ENCODE results near the gene FBXO42. TPM values are rescaled to one million over a fixed set of nuclear protein-coding genes. Genes with fewer than 3 reads are reported as not detected.

Gene FBXO42
- total and polyA plus RNA-seq, 9 of the 15 experiments (the other 6 are each of a cell fraction or from before 2014, with no cell fraction given), result 7.2 to 24.8 (median 17.4) TPM

DNA sequence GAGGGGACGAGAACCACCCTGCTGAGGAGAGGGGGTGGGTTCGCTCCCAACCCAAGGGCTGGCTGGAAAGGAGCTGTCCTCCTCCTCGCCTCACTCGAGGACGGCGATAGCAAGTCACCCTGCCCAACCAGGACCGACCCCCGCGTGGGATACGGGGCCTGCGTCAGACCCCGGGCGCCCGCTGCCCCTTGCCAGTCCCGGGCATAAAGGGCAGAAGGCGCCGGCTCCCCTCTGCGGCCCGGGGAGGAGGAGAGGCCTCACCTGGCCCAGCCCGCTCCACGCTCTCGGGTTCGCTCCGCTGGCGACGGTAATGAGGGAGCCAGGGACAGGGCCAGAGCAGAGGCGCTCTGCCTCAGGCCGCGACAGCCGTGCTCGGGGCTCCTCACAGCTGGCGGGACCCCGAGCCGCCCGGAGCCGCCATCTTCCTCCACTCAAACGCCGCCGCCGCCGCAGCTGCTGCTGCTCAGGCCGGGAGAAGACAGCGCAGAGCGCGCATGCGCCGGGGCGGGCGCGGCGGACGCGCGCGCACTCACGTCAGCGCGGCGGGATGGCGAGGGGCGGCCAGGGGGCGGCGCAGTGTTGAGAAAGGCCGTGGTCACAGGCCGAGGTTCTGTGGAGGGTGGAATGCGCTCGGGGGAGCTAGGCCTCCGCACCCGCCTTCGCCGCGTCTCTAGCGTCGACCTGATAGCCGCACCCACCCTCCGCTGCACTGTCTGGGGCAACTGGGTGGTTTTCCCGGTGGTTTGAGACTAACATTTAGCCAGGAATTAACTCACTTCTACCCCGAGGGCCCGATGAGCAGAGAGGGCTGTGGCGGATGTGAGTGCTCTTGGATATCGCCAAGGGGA lies at the start of gene FBXO42 (continued):
- TF ChIP-seq, protein P1, sequence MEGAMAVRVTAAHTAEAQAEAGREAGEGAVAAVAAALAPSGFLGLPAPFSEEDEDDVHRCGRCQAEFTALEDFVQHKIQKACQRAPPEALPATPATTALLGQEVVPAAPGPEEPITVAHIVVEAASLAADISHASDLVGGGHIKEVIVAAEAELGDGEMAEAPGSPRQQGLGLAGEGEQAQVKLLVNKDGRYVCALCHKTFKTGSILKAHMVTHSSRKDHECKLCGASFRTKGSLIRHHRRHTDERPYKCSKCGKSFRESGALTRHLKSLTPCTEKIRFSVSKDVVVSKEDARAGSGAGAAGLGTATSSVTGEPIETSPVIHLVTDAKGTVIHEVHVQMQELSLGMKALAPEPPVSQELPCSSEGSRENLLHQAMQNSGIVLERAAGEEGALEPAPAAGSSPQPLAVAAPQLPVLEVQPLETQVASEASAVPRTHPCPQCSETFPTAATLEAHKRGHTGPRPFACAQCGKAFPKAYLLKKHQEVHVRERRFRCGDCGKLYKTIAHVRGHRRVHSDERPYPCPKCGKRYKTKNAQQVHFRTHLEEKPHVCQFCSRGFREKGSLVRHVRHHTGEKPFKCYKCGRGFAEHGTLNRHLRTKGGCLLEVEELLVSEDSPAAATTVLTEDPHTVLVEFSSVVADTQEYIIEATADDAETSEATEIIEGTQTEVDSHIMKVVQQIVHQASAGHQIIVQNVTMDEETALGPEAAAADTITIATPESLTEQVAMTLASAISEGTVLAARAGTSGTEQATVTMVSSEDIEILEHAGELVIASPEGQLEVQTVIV (CRISPR knock-in tag; IDR thresholded peaks at IDR 0.05; ENCODE audit: borderline replicate concordance), result no peak; the same call in 1 of the 2 replicates
- TF ChIP-seq BRD4 (IDR thresholded peaks at IDR 0.05) (no peak), POLR3G (IDR thresholded peaks at IDR 0.05; ENCODE audit: extremely low read depth, insufficient read length, insufficient replicate concordance) (no peak), ATF7 (IDR thresholded peaks at IDR 0.05) (peak; percentile 94), PTTG1 (tag; IDR thresholded peaks at IDR 0.05; ENCODE audit: low read depth) (no peak), RFX7 (CRISPR knock-in tag; IDR thresholded peaks at IDR 0.05) (no peak), NR4A1 (CRISPR knock-in tag; IDR thresholded peaks at IDR 0.05) (no peak), NR4A1 (tag; IDR thresholded peaks at IDR 0.05) (peak; percentile 73; the same call in 1 of the 2 replicates), GATA2 (CRISPR knock-in tag; IDR thresholded peaks at IDR 0.05) (no peak)
- TF ChIP-seq, protein P2, sequence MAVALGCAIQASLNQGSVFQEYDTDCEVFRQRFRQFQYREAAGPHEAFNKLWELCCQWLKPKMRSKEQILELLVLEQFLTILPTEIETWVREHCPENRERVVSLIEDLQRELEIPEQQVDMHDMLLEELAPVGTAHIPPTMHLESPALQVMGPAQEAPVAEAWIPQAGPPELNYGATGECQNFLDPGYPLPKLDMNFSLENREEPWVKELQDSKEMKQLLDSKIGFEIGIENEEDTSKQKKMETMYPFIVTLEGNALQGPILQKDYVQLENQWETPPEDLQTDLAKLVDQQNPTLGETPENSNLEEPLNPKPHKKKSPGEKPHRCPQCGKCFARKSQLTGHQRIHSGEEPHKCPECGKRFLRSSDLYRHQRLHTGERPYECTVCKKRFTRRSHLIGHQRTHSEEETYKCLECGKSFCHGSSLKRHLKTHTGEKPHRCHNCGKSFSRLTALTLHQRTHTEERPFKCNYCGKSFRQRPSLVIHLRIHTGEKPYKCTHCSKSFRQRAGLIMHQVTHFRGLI (CRISPR knock-in tag; IDR thresholded peaks at IDR 0.05), result no peak
- TF ChIP-seq, protein P3, sequence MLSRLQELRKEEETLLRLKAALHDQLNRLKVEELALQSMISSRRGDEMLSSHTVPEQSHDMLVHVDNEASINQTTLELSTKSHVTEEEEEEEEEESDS (CRISPR knock-in tag; IDR thresholded peaks at IDR 0.05), result no peak
- TF ChIP-seq, protein P4, sequence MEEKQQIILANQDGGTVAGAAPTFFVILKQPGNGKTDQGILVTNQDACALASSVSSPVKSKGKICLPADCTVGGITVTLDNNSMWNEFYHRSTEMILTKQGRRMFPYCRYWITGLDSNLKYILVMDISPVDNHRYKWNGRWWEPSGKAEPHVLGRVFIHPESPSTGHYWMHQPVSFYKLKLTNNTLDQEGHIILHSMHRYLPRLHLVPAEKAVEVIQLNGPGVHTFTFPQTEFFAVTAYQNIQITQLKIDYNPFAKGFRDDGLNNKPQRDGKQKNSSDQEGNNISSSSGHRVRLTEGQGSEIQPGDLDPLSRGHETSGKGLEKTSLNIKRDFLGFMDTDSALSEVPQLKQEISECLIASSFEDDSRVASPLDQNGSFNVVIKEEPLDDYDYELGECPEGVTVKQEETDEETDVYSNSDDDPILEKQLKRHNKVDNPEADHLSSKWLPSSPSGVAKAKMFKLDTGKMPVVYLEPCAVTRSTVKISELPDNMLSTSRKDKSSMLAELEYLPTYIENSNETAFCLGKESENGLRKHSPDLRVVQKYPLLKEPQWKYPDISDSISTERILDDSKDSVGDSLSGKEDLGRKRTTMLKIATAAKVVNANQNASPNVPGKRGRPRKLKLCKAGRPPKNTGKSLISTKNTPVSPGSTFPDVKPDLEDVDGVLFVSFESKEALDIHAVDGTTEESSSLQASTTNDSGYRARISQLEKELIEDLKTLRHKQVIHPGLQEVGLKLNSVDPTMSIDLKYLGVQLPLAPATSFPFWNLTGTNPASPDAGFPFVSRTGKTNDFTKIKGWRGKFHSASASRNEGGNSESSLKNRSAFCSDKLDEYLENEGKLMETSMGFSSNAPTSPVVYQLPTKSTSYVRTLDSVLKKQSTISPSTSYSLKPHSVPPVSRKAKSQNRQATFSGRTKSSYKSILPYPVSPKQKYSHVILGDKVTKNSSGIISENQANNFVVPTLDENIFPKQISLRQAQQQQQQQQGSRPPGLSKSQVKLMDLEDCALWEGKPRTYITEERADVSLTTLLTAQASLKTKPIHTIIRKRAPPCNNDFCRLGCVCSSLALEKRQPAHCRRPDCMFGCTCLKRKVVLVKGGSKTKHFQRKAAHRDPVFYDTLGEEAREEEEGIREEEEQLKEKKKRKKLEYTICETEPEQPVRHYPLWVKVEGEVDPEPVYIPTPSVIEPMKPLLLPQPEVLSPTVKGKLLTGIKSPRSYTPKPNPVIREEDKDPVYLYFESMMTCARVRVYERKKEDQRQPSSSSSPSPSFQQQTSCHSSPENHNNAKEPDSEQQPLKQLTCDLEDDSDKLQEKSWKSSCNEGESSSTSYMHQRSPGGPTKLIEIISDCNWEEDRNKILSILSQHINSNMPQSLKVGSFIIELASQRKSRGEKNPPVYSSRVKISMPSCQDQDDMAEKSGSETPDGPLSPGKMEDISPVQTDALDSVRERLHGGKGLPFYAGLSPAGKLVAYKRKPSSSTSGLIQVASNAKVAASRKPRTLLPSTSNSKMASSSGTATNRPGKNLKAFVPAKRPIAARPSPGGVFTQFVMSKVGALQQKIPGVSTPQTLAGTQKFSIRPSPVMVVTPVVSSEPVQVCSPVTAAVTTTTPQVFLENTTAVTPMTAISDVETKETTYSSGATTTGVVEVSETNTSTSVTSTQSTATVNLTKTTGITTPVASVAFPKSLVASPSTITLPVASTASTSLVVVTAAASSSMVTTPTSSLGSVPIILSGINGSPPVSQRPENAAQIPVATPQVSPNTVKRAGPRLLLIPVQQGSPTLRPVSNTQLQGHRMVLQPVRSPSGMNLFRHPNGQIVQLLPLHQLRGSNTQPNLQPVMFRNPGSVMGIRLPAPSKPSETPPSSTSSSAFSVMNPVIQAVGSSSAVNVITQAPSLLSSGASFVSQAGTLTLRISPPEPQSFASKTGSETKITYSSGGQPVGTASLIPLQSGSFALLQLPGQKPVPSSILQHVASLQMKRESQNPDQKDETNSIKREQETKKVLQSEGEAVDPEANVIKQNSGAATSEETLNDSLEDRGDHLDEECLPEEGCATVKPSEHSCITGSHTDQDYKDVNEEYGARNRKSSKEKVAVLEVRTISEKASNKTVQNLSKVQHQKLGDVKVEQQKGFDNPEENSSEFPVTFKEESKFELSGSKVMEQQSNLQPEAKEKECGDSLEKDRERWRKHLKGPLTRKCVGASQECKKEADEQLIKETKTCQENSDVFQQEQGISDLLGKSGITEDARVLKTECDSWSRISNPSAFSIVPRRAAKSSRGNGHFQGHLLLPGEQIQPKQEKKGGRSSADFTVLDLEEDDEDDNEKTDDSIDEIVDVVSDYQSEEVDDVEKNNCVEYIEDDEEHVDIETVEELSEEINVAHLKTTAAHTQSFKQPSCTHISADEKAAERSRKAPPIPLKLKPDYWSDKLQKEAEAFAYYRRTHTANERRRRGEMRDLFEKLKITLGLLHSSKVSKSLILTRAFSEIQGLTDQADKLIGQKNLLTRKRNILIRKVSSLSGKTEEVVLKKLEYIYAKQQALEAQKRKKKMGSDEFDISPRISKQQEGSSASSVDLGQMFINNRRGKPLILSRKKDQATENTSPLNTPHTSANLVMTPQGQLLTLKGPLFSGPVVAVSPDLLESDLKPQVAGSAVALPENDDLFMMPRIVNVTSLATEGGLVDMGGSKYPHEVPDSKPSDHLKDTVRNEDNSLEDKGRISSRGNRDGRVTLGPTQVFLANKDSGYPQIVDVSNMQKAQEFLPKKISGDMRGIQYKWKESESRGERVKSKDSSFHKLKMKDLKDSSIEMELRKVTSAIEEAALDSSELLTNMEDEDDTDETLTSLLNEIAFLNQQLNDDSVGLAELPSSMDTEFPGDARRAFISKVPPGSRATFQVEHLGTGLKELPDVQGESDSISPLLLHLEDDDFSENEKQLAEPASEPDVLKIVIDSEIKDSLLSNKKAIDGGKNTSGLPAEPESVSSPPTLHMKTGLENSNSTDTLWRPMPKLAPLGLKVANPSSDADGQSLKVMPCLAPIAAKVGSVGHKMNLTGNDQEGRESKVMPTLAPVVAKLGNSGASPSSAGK (IDR thresholded peaks at IDR 0.05), result peak; percentile 95

Measured in K562 (cell line).